Smooth muscle cell (in vitro differentiated cells): ENCODE results near the gene ALPL. TPM values are rescaled to one million over a fixed set of nuclear protein-coding genes. Genes with fewer than 3 reads are reported as not detected.

Experiments
- DNase-seq: peaks from one replicate; lab custom pipeline; 2025; ENCODE audit not compliant: unreplicated experiment; lab: John Stamatoyannopoulos, UW
- H2AFZ ChIP-seq: fragments of 200-600 bp; sonication (generic); 2 replicates; pipeline ENCODE4 v1.6.0; 2016; ENCODE audit warnings: antibody characterized with exemption, low read depth, mild to moderate bottlenecking
- H3F3A ChIP-seq: fragments of 200-600 bp; sonication (generic); 2 replicates; pipeline ENCODE4 v1.6.0; 2017; ENCODE audit warnings: antibody characterized with exemption, low read depth
- H3K27ac ChIP-seq: fragments of 200-600 bp; sonication (generic); 2 replicates; pipeline ENCODE4 v1.5.1; 2016; ENCODE audit warnings: low read depth, mild to moderate bottlenecking
- H3K27me3 ChIP-seq: fragments of 200-600 bp; sonication (generic); 2 replicates; pipeline ENCODE4 v1.6.1; 2016; ENCODE audit warnings: low read depth, mild to moderate bottlenecking
- H3K36me3 ChIP-seq: fragments of 200-600 bp; sonication (generic); 2 replicates; pipeline ENCODE4 v1.5.1; 2016; ENCODE audit warnings: low read depth
- H3K4me1 ChIP-seq: fragments of 200-600 bp; sonication (generic); 2 replicates; pipeline ENCODE4 v1.5.1; 2016; ENCODE audit warnings: low read depth
- H3K4me2 ChIP-seq: fragments of 200-600 bp; sonication (generic); 2 replicates; pipeline ENCODE4 v1.6.0; 2016; ENCODE audit warnings: mild to moderate bottlenecking
- H3K4me3 ChIP-seq: fragments of 200-600 bp; sonication (generic); 2 replicates; pipeline ENCODE4 v1.5.1; 2016; ENCODE audit warnings: mild to moderate bottlenecking
- H3K79me2 ChIP-seq: fragments of 200-600 bp; sonication (generic); 2 replicates; pipeline ENCODE4 v1.6.0; 2016; ENCODE audit warnings: low read depth, mild to moderate bottlenecking
- H3K9ac ChIP-seq: fragments of 200-600 bp; sonication (generic); 2 replicates; pipeline ENCODE4 v1.6.0; 2016; ENCODE audit warnings: low read depth
- H3K9me3 ChIP-seq: fragments of 200-600 bp; sonication (generic); replicated peaks from 2 replicates; pipeline ENCODE4 v1.5.1; 2016; ENCODE audit warnings: low read depth
- H4K20me1 ChIP-seq: fragments of 200-600 bp; sonication (generic); 2 replicates; pipeline ENCODE4 v1.6.0; 2016; ENCODE audit warnings: low read depth
- CTCF ChIP-seq: fragments of 200-600 bp; sonication (generic); IDR thresholded peaks from 2 replicates; pipeline ENCODE4 v1.5.1; 2017; ENCODE audit warnings: borderline replicate concordance, mild to moderate bottlenecking, antibody characterized with exemption; ENCODE audit not compliant: insufficient read depth, poor library complexity, severe bottlenecking
- WGBS: methylation state at CpG from one replicate; pipeline ENCODE4 v1.1.7; 2016; ENCODE audit warnings: low lambda C conversion rate; 5-methylcytosine and 5-hydroxymethylcytosine counted together
- polyA plus RNA-seq: library from polyadenylated mRNA; unstranded; fragments of >200 nt; fragmentation: Nextera tagmentation; extraction: Ambion mirVana; gene quantifications from 2 replicates; pipeline ENCODE4 v1.2.1, GENCODE V29; 2016
- total RNA-seq: library from RNA; depleted of rRNA; stranded (reverse); fragments of >200 nt; gene quantifications from 2 replicates; pipeline ENCODE4 v1.2.3, GENCODE V29; 2014

The ALPL gene
- total and polyA plus RNA-seq, 2 experiments from 2014 or later = 4.6 to 8.3 TPM

GRCh38 chr1:21537932-21538630, 28.9 kb downstream of the ALPL start:
- H3K9me3 ChIP-seq = no peaks in the 10 kb centered on the region
- H3K27me3 ChIP-seq = no peaks in the 10 kb centered on the region
- no peak for TF ChIP-seq CTCF
- H3K36me3 ChIP-seq = no peaks in the 10 kb centered on the region
- H2AFZ ChIP-seq = no peak overlapping the region
- no peaks in the 10 kb centered on the region for H3K79me2 ChIP-seq
- no peaks in the 10 kb centered on the region for H3F3A ChIP-seq
- peak overlapping the region; percentile 41 for H3K4me2 ChIP-seq
- H3K27ac ChIP-seq = no peak overlapping the region
- WGBS = 38% methylated on average over 27 of the region's 27 CpGs
- H3K4me3 ChIP-seq = no peak overlapping the region
- no peak for DNase-seq
- no peaks in the 10 kb centered on the region for H4K20me1 ChIP-seq
- H3K4me1 ChIP-seq = no peaks in the 10 kb centered on the region
- no peak overlapping the region for H3K9ac ChIP-seq

- H3F3A ChIP-seq = no peaks in the 10 kb centered on the region
- no peaks in the 10 kb centered on the region for H3K9me3 ChIP-seq
- no peaks in the 10 kb centered on the region for H3K79me2 ChIP-seq
- no peaks in the 10 kb centered on the region for H3K27me3 ChIP-seq
- no peak overlapping the region for H3K4me3 ChIP-seq
- no peaks in the 10 kb centered on the region for H3K4me1 ChIP-seq
- no peaks in the 10 kb centered on the region for H4K20me1 ChIP-seq
- no peak overlapping the region for H3K9ac ChIP-seq
- 70% methylated on average over 13 of the region's 13 CpGs for WGBS
- no peak overlapping the region for H3K4me2 ChIP-seq
- DNase-seq = no peak
- no peak overlapping the region for H2AFZ ChIP-seq
- H3K36me3 ChIP-seq = no peaks in the 10 kb centered on the region
- H3K27ac ChIP-seq = no peak overlapping the region
- TF ChIP-seq CTCF = peak; percentile 8
Measured at GRCh38 chr1:21539933-21540332, 30.7 kb downstream of the ALPL start.

- Histone ChIP-seq H3K4me1 (no peaks in the 10 kb centered on the region), H3F3A (no peaks in the 10 kb centered on the region), H3K4me2 (no peak overlapping the region), H3K36me3 (no peaks in the 10 kb centered on the region), H4K20me1 (no peaks in the 10 kb centered on the region), H3K27ac (no peak overlapping the region), H2AFZ (no peak overlapping the region), H3K27me3 (no peaks in the 10 kb centered on the region), H3K9ac (no peak overlapping the region), H3K9me3 (no peaks in the 10 kb centered on the region), H3K4me3 (no peak overlapping the region), H3K79me2 (no peaks in the 10 kb centered on the region)
- DNase-seq = no peak
- no peak for TF ChIP-seq CTCF
- WGBS = 96% methylated on average over 6 of the region's 6 CpGs
Measured at GRCh38 chr1:21541329-21541728, 32.1 kb downstream of the ALPL start.

- no peak overlapping the region for H2AFZ ChIP-seq
- DNase-seq = no peak
- 72% methylated on average over 3 of the region's 3 CpGs for WGBS
Measured at GRCh38 chr1:21541835-21542234, 32.6 kb downstream of the ALPL start.

More at GRCh38 chr1:21541835-21542234, 32.6 kb downstream of the ALPL start:
- H4K20me1 ChIP-seq = no peaks in the 10 kb centered on the region
- no peaks in the 10 kb centered on the region for H3K4me1 ChIP-seq
- H3K9ac ChIP-seq = no peak overlapping the region
- H3K9me3 ChIP-seq = no peaks in the 10 kb centered on the region
- H3K4me3 ChIP-seq = no peak overlapping the region
- H3K36me3 ChIP-seq = no peaks in the 10 kb centered on the region
- H3K27ac ChIP-seq = no peak overlapping the region
- H3K4me2 ChIP-seq = no peak overlapping the region
- no peak for TF ChIP-seq CTCF
- H3K27me3 ChIP-seq = no peaks in the 10 kb centered on the region
- no peaks in the 10 kb centered on the region for H3K79me2 ChIP-seq
- no peaks in the 10 kb centered on the region for H3F3A ChIP-seq
